Omental fat pad (tissue), 4 donors: ENCODE data around the gene TEN1. TPM values are rescaled to one million over a fixed set of nuclear protein-coding genes. Genes with fewer than 3 reads are reported as not detected.

Experiments used
- ATAC-seq: fragments of 150-250 bp; one replicate; pipeline ENCODE4 v1.9.1; 2016; ENCODE audit warnings: mild to moderate bottlenecking, moderate library complexity; ENCODE audit not compliant: low FRiP score
- DNase-seq: peaks from one replicate; pipeline ENCODE4 v3.0.0-alpha.2; 2019; ENCODE audit warnings: low spot score
- total RNA-seq, 4 donors: library from RNA; depleted of rRNA; stranded (reverse); fragments of >200 nt; gene quantifications; one replicate each; pipeline ENCODE4 v1.1.0, GENCODE V29; 2016
- TF ChIP-seq, protein P1 (sequence below), 3 donors: fragments of 450-650 bp; IDR thresholded peaks; one replicate each; pipeline ENCODE4 v1.5.1; 2016 to 2017; ENCODE audit warnings: antibody characterized with exemption in 3 of 3, mild to moderate bottlenecking in 3 of 3, moderate library complexity in 2 of 3

Gene TEN1
- total RNA-seq, 4 donors from 2014 or later: 17.5 to 28.6 (median 19.9) TPM

DNA sequence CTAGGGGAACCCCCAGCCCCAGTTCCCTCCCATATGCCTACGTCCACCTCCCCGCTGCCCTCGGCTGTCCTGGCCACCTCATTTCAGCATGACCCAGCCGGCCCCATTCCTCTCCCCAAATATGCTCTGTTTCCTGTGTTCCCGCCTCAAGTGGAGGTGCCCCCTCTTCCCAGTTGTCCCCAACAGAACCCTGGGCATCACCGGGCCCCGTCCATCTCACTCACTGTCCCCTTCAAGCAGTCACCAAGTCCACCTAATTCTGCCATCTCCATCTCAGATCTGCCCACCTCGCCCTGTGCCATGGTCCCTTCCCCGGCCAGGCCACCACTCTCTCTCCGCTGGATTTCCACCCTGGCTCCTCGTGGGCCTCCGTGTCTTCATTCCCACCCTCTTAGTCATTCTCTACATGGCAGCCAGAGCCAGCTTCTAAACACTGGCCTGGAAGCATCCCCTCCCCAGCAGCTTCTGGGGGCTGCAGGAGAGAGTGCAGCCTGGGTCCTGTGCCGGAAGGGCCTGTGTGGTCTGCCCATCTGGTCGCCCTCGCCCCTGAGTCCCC is 34.4 kb downstream of the TEN1 start:
- DNase-seq (no peak), ATAC-seq (no peak)
- TF ChIP-seq, protein P1, sequence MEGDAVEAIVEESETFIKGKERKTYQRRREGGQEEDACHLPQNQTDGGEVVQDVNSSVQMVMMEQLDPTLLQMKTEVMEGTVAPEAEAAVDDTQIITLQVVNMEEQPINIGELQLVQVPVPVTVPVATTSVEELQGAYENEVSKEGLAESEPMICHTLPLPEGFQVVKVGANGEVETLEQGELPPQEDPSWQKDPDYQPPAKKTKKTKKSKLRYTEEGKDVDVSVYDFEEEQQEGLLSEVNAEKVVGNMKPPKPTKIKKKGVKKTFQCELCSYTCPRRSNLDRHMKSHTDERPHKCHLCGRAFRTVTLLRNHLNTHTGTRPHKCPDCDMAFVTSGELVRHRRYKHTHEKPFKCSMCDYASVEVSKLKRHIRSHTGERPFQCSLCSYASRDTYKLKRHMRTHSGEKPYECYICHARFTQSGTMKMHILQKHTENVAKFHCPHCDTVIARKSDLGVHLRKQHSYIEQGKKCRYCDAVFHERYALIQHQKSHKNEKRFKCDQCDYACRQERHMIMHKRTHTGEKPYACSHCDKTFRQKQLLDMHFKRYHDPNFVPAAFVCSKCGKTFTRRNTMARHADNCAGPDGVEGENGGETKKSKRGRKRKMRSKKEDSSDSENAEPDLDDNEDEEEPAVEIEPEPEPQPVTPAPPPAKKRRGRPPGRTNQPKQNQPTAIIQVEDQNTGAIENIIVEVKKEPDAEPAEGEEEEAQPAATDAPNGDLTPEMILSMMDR (IDR thresholded peaks at IDR 0.05): no peak

DNA sequence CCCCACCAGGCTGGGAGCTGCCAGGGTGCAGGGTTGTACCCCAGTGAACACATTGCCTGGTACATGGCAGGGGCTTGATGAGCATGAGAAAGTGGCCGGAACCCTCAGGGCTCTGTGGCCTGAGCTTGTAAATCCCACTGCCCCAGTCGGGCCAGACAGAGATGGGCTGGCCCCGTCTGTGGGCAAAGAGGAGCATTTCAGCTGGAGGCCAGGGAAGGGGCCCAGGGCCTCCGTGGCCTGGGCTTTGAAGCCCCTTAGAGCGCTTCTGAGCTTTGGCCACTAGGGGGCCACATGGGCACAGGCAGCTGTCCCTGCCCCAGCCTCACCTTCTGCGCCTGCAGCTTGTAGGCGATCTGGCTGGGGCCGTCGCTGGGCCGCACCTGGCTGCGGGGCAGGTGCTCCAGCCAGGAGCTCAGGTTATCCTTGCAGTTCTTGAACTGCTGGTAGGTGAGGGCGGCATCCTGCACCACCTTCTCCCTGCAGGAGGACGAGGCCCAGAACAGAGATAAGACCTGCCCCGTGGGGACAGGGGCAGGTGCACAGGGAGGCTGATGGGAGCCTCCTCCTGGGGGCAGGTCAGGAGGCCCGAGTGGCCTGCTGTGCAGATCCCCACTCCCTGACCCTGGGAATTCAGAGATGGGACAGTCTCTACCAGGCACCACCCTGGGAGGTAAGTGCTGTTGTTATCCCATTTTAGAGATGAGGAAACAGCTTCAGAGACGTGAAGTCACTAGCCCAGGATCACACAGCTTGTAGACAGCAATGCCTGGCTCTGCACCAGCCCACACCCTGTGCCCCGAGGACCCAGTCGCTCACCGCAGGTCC is 35.3 kb downstream of the TEN1 start:
- no peak for DNase-seq
- TF ChIP-seq, protein P1 (IDR thresholded peaks at IDR 0.05): no peak
- peak; percentile 62 for ATAC-seq

DNA sequence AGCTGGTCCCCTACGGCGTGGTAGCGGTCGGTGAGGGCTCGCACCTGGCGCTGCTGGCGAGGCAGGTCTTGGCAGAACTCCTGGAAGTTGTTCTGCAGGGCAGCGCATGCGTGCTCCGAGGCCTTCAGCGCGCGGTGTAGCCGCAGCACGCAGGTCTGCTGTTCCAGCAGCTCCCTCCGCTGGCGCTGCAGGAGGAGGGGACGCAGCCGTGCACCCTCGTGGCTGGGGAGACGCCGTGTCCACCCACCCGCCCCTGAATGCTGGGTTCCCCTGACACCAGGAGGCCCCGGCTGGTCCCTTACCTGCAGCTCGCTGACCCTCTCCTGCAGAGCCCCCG is 35.9 kb downstream of the TEN1 start:
- ATAC-seq: no peak
- TF ChIP-seq, protein P1 (IDR thresholded peaks at IDR 0.05): no peak
- DNase-seq: no peak

DNA sequence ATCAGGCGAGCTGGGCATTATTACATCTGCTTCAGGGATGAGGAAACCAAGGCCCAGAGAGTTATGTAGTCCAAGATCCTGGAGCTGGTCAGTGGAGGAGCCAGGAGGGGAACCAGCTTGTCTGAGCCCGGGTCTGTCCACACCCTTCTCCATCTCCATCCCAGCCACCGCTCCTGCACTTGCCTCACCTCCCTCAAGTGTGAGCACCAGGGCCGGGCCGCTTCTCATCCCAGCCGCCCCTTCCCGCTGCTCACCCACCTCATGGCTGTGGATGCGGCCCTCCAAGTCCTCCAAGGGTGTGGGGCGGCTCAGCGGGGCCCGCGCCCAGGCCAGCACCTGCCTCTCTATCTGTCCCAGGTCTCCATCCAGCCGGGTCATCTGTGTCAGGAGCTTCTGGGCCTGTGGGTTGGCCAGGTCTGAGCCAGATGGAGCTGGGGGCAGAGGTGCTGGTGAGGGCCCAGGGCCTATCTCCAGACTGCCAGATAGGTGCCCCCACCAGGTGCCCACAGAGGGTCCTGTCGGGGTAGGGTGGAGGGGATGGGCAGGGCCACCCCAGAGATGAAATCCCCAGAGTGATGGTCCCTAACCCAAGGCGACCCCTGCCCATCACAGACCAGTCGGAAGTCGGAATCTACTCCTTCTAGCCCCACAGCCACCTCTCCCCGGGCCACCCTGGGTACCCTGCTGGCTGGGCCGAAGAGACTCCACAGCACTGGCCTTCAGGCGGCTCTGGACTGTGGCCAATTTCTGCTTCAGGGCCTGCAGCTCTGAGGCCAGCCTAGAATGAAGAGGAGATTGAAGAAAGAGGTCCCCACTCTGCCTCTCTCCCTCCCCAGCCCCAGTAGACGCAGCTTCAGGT is 38.7 kb downstream of the TEN1 start:
- ATAC-seq (no peak), DNase-seq (no peak)
- TF ChIP-seq, protein P1 (IDR thresholded peaks at IDR 0.05): no peak

DNA sequence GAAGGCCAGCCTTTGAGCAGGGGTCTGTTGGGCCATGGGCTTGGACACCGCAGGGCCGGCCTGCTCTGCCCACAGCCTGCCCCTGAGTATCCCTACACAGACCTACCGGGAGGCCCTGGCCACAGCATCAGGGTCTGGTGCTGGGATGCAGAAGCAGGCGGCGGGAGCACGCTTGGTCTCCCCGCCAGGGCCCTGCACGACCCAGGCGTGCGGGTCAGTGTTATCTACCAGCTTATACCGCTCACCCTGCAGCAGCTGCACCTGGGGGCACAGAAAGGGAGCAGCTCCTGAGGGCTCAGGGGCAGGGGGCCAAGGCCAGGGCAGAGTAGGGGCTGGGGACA is 39.3 kb downstream of the TEN1 start:
- TF ChIP-seq, protein P1 (IDR thresholded peaks at IDR 0.05): no peak
- ATAC-seq (no peak), DNase-seq (no peak)

DNA sequence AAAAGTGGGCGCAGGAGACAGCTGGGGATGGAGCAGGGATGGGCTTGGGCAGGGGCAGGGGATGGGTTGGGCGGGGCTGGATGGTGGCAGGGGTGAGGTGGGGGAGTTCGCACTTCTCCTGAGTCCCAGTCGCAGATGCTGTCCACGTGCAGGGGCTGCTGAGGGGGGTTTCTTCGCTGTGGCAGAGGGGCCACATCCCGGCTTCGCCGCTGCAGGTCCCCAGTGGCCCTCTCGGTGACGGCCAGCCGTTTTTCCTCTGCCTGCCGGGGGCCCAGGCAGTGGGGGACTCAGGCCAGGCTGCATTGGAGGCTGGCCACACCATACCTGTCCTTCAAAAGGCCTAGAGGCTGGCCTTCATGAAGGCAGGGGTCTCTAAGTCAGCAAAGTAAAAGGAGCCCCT is 39.8 kb downstream of the TEN1 start:
- no peak for ATAC-seq
- no peak for DNase-seq
- TF ChIP-seq, protein P1 (IDR thresholded peaks at IDR 0.05): no peak
